ENCODE results near the gene LBHD2. TPM values are rescaled to one million over a fixed set of nuclear protein-coding genes. Genes with fewer than 3 reads are reported as not detected.

Gene LBHD2
- total RNA-seq, 1 experiment from 2014 or later = not detected

DNA sequence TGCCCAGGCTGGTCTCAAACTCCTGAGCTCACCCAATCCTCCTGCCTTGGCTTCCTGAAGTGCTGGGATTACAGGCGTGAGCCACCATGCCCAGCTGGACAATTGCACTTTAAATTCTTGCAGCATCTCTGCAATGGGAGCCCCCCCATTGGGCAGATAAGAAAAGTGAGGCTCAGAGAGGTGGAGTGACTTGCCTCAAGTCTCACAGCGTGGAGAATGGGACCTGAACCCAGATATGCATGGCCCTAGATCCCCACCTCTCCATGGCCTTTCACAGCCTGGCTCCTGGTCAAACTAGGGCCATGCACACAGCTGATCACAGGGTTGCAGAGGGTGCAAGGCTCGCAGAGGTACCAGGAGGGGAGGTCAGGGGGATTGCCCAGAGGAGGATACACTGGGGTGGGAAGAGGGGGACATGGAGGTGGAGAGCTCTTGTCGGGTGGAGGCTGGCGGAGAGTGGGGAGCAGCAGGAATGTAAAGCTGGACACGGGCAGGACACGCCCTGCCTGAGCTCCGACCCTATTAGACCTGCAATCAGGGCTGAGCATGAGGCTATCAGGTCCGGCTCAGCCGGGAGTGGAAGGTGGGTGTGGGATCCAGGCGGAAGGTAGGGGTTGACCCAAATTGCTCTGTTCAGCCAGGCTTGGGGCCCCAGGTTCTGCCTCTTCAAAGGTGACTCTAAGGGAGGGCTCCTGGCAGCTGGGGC lies 17.4 kb downstream of the LBHD2 start:
- BruUV-seq (replicated peaks) = no TSS peak
- Histone ChIP-seq H4K20me1 (ENCODE audit: insufficient read depth) (no peaks in the 10 kb centered on the region), H3K4me2 (ENCODE audit: low read length) (no peak overlapping the region), H3K27ac (ENCODE audit: low read depth, low read length) (no peak overlapping the region), H3K4me3 (replicated peaks in 1 of 2; ENCODE audit: low read depth in 1 of 2, low read length in 2 of 2) (no peak overlapping the region), H3K79me2 (ENCODE audit: insufficient read depth, low read length) (no peaks in the 10 kb centered on the region), H3K36me3 (ENCODE audit: control insufficient read depth in 1 of 2, insufficient read depth in 2 of 2, low read length in 2 of 2) (no peaks in the 10 kb centered on the region), H3K9me2 (ENCODE audit: insufficient read depth) (no peaks in the 10 kb centered on the region), H2AFZ (ENCODE audit: low read depth, low read length, poor library complexity, severe bottlenecking) (no peak overlapping the region), H3K9me3 (ENCODE audit: control insufficient read depth in 1 of 2, insufficient read depth in 1 of 2, low read depth in 1 of 2, low read length in 2 of 2) (no peaks in the 10 kb centered on the region), H3K9ac (ENCODE audit: low read length) (no peak overlapping the region), H3K4me1 (ENCODE audit: control insufficient read depth in 1 of 2, insufficient read depth in 2 of 2, low read length in 2 of 2) (peaks cover 14 to 27% of the 10 kb centered on the region in 2 experiments; a peak in 3 of 4 replicates), H3K27me3 (ENCODE audit: insufficient read depth, low read length) (no peaks in the 10 kb centered on the region)
- no peak for DNase-seq (ENCODE audit: low read depth, low spot score)
- POLR2A ChIA-PET = no interaction called here
- CTCF ChIA-PET = no interaction called here
- RAD21 ChIA-PET (ENCODE audit: low non-redundant PET in 1 of 2, low total read pairs in 2 of 2, uncharacterized antibody in 2 of 2, unreplicated experiment in 2 of 2) = no interaction called here
- intact Hi-C loops (cut with micrococcal nuclease) = no loop called here
- TF ChIP-seq, protein P1, sequence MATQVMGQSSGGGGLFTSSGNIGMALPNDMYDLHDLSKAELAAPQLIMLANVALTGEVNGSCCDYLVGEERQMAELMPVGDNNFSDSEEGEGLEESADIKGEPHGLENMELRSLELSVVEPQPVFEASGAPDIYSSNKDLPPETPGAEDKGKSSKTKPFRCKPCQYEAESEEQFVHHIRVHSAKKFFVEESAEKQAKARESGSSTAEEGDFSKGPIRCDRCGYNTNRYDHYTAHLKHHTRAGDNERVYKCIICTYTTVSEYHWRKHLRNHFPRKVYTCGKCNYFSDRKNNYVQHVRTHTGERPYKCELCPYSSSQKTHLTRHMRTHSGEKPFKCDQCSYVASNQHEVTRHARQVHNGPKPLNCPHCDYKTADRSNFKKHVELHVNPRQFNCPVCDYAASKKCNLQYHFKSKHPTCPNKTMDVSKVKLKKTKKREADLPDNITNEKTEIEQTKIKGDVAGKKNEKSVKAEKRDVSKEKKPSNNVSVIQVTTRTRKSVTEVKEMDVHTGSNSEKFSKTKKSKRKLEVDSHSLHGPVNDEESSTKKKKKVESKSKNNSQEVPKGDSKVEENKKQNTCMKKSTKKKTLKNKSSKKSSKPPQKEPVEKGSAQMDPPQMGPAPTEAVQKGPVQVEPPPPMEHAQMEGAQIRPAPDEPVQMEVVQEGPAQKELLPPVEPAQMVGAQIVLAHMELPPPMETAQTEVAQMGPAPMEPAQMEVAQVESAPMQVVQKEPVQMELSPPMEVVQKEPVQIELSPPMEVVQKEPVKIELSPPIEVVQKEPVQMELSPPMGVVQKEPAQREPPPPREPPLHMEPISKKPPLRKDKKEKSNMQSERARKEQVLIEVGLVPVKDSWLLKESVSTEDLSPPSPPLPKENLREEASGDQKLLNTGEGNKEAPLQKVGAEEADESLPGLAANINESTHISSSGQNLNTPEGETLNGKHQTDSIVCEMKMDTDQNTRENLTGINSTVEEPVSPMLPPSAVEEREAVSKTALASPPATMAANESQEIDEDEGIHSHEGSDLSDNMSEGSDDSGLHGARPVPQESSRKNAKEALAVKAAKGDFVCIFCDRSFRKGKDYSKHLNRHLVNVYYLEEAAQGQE (IDR thresholded peaks at IDR 0.05; ENCODE audit: low read depth) = no peak
- TF ChIP-seq ZNF274 (IDR thresholded peaks at IDR 0.05; ENCODE audit: low read depth, low read length) (no peak), EGR1 (IDR thresholded peaks at IDR 0.05; ENCODE audit: low read depth) (no peak), ELF1 (IDR thresholded peaks at IDR 0.05; ENCODE audit: borderline replicate concordance, low read depth) (no peak)
- ATAC-seq = no peak
